HUES48 (cell line): ENCODE results near the gene LYRM4.

ENCODE experiments used
- H3K27ac ChIP-seq: one replicate; pipeline ENCODE4 v1.7.0; 2013; ENCODE audit warnings: low read depth, low read length, inconsistent platforms
- H3K27me3 ChIP-seq: 2 replicates; pipeline ENCODE4 v1.6.1; 2013; ENCODE audit warnings: mild to moderate bottlenecking, low read length; ENCODE audit not compliant: control insufficient read depth, insufficient read depth
- H3K36me3 ChIP-seq: 2 replicates; pipeline ENCODE4 v1.6.1; 2013; ENCODE audit warnings: low read length; ENCODE audit not compliant: control insufficient read depth, insufficient read depth
- H3K4me1 ChIP-seq: 2 replicates; pipeline ENCODE4 v1.6.1; 2013; ENCODE audit warnings: mild to moderate bottlenecking, low read length; ENCODE audit not compliant: control insufficient read depth, insufficient read depth
- H3K4me3 ChIP-seq: 2 replicates; pipeline ENCODE4 v1.5.1; 2013; ENCODE audit warnings: mild to moderate bottlenecking, low read depth, low read length
- H3K9ac ChIP-seq: 2 replicates; pipeline ENCODE4 v1.6.1; 2013; ENCODE audit warnings: mild to moderate bottlenecking, low read depth, low read length, moderate library complexity
- H3K9me3 ChIP-seq: 2 replicates; pipeline ENCODE4 v1.6.1; 2013; ENCODE audit warnings: low read length; ENCODE audit not compliant: control insufficient read depth, insufficient read depth

The LYRM4 gene

GRCh38 chr6:5260111-5260620, 584 bp downstream of the LYRM4 start:
- H3K4me3 ChIP-seq, result peak overlapping the region; percentile 95
- peaks cover 3% of the 10 kb centered on the region; the same call in 1 of the 2 replicates for H3K4me1 ChIP-seq
- H3K27ac ChIP-seq, result peak overlapping the region; percentile 99
- H3K9me3 ChIP-seq, result no peaks in the 10 kb centered on the region
- H3K27me3 ChIP-seq, result no peaks in the 10 kb centered on the region
- H3K36me3 ChIP-seq, result peaks cover 13% of the 10 kb centered on the region
- peak overlapping the region; percentile 70 for H3K9ac ChIP-seq

DNA sequence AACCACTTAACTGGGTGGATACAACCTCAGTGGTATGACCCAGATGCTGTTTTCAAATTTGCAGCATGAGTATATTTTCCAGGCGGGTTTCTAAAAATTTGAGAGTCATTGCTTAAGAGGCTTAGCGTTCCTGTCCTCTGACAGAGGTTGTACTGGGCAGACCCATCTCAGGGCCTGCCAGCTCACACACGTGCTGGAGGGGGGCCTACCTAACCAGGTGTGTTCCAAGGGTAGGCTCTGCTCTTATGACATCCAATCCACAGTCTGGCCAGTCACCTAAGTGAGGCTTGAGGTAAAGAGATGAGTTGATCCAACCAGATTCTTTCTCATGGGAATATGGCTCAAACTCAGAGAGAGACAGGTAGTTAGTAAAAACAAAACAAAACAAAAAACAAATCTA, 1.3 kb downstream of the LYRM4 start:
- H3K9me3 ChIP-seq, result no peaks in the 10 kb centered on the region
- no peaks in the 10 kb centered on the region for H3K27me3 ChIP-seq
- H3K36me3 ChIP-seq, result peaks cover 13% of the 10 kb centered on the region
- no peak overlapping the region for H3K27ac ChIP-seq
- H3K4me1 ChIP-seq, result peaks cover 3% of the 10 kb centered on the region; the same call in 1 of the 2 replicates
- peak overlapping the region; percentile 95 for H3K4me3 ChIP-seq
- H3K9ac ChIP-seq, result no peak overlapping the region

- H3K4me1 ChIP-seq, result peaks cover 3% of the 10 kb centered on the region; the same call in 1 of the 2 replicates
- no peaks in the 10 kb centered on the region for H3K9me3 ChIP-seq
- no peak overlapping the region for H3K9ac ChIP-seq
- H3K4me3 ChIP-seq, result no peak overlapping the region
- no peak overlapping the region for H3K27ac ChIP-seq
- no peaks in the 10 kb centered on the region for H3K27me3 ChIP-seq
- H3K36me3 ChIP-seq, result peaks cover 21% of the 10 kb centered on the region
Measured at GRCh38 chr6:5257400-5257799, 3.4 kb downstream of the LYRM4 start.

- H3K27ac ChIP-seq, result no peak overlapping the region
- H3K27me3 ChIP-seq, result no peaks in the 10 kb centered on the region
- H3K36me3 ChIP-seq, result peaks cover 21% of the 10 kb centered on the region
- H3K9ac ChIP-seq, result no peak overlapping the region
- no peaks in the 10 kb centered on the region for H3K9me3 ChIP-seq
- no peak overlapping the region for H3K4me3 ChIP-seq
- peaks cover 3% of the 10 kb centered on the region; the same call in 1 of the 2 replicates for H3K4me1 ChIP-seq
Measured at GRCh38 chr6:5256952-5257351, 3.8 kb downstream of the LYRM4 start.

- H3K4me3 ChIP-seq, result no peak overlapping the region
Measured at GRCh38 chr6:5250911-5251310, 9.8 kb downstream of the LYRM4 start.

DNA sequence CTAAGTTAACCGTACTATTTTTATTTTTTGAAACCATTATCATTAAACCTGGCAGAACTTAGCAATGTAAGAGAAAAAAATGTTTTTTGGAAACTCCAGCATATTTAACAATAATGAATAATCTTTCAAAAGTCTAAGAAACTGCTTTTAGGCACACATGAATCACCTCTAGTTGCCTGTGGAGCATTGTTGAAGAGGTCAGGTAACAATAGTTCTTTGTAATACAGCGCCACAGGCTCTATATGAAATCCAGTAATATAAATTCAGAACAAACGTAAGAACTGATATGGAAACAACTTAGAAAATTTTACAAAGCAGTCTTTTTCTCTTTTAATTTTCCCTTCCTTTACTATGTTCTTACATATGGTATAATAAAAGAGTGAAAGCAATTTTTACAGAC, 10.3 kb downstream of the LYRM4 start:
- H3K9ac ChIP-seq, result no peak overlapping the region
- no peaks in the 10 kb centered on the region for H3K9me3 ChIP-seq
- no peaks in the 10 kb centered on the region for H3K27me3 ChIP-seq
- no peak overlapping the region for H3K4me3 ChIP-seq
- no peaks in the 10 kb centered on the region for H3K4me1 ChIP-seq
- H3K27ac ChIP-seq, result no peak overlapping the region
- H3K36me3 ChIP-seq, result peaks cover 8% of the 10 kb centered on the region

More at GRCh38 chr6:5250911-5251310, 9.8 kb downstream of the LYRM4 start:
- H3K27ac ChIP-seq, result no peak overlapping the region
- H3K9me3 ChIP-seq, result no peaks in the 10 kb centered on the region
- peaks cover 8% of the 10 kb centered on the region for H3K36me3 ChIP-seq
- H3K4me1 ChIP-seq, result no peaks in the 10 kb centered on the region
- H3K9ac ChIP-seq, result no peak overlapping the region
- H3K27me3 ChIP-seq, result no peaks in the 10 kb centered on the region

DNA sequence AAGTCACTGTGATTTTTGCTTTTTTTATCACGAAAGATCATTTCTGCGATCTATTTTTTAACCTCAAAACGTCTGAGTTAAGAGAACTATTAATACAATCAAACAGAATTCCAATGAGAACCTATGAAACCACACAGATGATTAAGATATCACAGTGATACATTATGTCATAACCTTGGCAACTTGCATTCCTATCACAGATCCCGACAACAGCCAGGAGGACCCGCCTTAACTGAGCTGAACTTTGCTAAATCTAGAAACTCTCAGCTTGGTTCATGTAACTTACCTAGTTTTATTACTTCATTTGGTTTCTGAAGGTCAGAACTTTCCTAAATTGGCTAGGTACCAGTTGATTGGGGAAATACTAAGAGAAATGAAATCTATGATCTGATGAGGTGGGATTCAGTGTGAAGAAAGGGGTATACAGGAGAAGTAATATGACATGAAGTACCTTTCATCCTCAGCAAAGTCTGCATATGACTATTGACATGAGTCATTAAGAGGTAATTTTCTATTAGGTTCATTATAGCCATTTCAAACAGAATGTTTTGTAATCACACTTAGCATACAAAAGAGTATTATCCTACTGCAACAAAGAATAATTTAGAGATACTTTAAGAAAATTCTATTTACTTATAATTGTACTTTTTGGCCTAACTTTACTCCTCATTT, 11.2 kb downstream of the LYRM4 start:
- Histone ChIP-seq H3K4me3 (no peak overlapping the region), H3K9me3 (no peaks in the 10 kb centered on the region), H3K27ac (no peak overlapping the region), H3K4me1 (no peaks in the 10 kb centered on the region), H3K9ac (no peak overlapping the region), H3K36me3 (peaks cover 8% of the 10 kb centered on the region), H3K27me3 (no peaks in the 10 kb centered on the region)

DNA sequence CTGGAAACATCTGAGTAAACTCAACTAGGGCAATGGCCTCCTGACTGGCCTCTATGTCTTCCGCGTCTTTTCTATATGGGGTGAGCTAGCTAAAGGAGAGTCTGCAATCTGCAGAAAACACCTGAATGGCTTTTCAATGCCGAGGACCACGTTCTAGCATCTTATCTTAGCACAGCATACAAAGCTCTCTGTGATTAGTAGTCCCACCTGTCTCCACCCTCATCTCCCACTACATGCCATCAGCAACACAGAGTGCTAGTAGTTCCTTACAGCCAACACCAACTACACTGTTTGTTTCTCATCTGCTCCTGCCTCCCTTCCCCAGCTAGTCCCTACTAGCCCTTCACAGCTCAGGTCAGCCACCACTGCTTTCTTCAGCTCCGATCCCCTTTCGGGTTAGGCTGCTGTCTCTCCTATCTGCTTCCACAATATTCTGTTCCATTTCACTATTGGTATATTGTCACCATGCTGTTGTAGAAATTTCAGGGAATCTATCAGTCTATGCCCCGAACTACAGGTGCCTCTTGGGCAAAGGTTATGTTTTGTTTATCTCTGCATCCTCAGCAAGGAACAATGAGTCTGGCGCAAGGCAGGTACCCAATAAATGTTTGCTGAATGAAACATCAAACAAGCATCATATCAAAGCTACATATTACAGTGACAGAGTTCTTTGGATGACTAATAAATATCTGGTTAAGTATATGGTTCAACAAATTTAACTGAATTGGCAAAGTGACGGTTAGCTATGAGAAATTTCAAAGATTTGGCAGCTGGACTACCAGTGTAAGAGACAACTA, 12.2 kb downstream of the LYRM4 start:
- H3K4me1 ChIP-seq, result no peaks in the 10 kb centered on the region
- H3K9me3 ChIP-seq, result no peaks in the 10 kb centered on the region
- peaks cover 4% of the 10 kb centered on the region; the same call in 1 of the 2 replicates for H3K36me3 ChIP-seq
- no peak overlapping the region for H3K9ac ChIP-seq
- no peaks in the 10 kb centered on the region for H3K27me3 ChIP-seq
- H3K27ac ChIP-seq, result no peak overlapping the region
- no peak overlapping the region for H3K4me3 ChIP-seq

- no peaks in the 10 kb centered on the region for H3K9me3 ChIP-seq
- no peaks in the 10 kb centered on the region for H3K36me3 ChIP-seq
- H3K27ac ChIP-seq, result no peak overlapping the region
- no peak overlapping the region for H3K9ac ChIP-seq
- H3K4me1 ChIP-seq, result no peaks in the 10 kb centered on the region
- H3K27me3 ChIP-seq, result no peaks in the 10 kb centered on the region
- no peak overlapping the region for H3K4me3 ChIP-seq
Measured at GRCh38 chr6:5247201-5247600, 13.5 kb downstream of the LYRM4 start.

GRCh38 chr6:5246141-5247097, 14.3 kb downstream of the LYRM4 start:
- no peak overlapping the region for H3K9ac ChIP-seq
- H3K4me1 ChIP-seq, result peaks cover 4% of the 10 kb centered on the region
- H3K9me3 ChIP-seq, result no peaks in the 10 kb centered on the region
- H3K4me3 ChIP-seq, result no peak overlapping the region
- H3K27me3 ChIP-seq, result no peaks in the 10 kb centered on the region
- H3K27ac ChIP-seq, result no peak overlapping the region
- no peaks in the 10 kb centered on the region for H3K36me3 ChIP-seq
